B cell (primary cell): ENCODE measurements around the gene IFNAR2. TPM values are rescaled to one million over a fixed set of nuclear protein-coding genes. Genes with fewer than 3 reads are reported as not detected.

ENCODE experiments used
- ATAC-seq: fragments of 200-7000 bp; cut with Tn5 transposase; one replicate; pipeline ENCODE4 v1.10.0; 2021; ENCODE audit warnings: low read depth, mild to moderate bottlenecking, moderate number of reproducible peaks, moderate library complexity
- CTCF ChIA-PET: fragments of 350-600 bp; sonication (Branson Sonifier 250); formaldehyde crosslinking; loops from one replicate; lab custom pipeline; 2021; ENCODE audit warnings: antibody characterized with exemption, inconsistent platforms; lab: Charles Lee
- POLR2A ChIA-PET: fragments of 350-600 bp; sonication (Branson Sonifier 250); formaldehyde crosslinking; loops from one replicate; lab custom pipeline; 2021; ENCODE audit warnings: antibody characterized with exemption; lab: Charles Lee
- DNase-seq: peaks from one replicate; pipeline ENCODE4 v3.0.0; 2013
- H2AFZ ChIP-seq: 2 replicates; pipeline ENCODE4 v1.6.1; 2012; ENCODE audit warnings: mild to moderate bottlenecking, low read depth, low read length; ENCODE audit not compliant: insufficient read depth, poor library complexity, severe bottlenecking
- H3K27ac ChIP-seq, 2 donors: 1 replicate in 1 of 2; 2 replicates in 1 of 2; pipeline ENCODE4 v1.5.1; 2012 to 2013; ENCODE audit warnings: low read length in 2 of 2, mild to moderate bottlenecking in 2 of 2, moderate library complexity in 1 of 2
- H3K27me3 ChIP-seq, 4 experiments: fragments of 200-600 bp in 1 of 4; sonication (generic) in 1 of 4; replicated peaks in 1 of 4; 1 replicate in 2 of 4; 2 replicates in 2 of 4; pipeline versions ENCODE4 v1.6.1 to v1.7.0; 2013 to 2016; ENCODE audit warnings: low read length in 3 of 4, mild to moderate bottlenecking in 2 of 4, mixed read lengths in 1 of 4, moderate library complexity in 1 of 4; ENCODE audit not compliant: insufficient read depth in 4 of 4, control insufficient read depth in 3 of 4; ENCODE audit errors: control extremely low read depth in 1 of 4
- H3K36me3 ChIP-seq, 2 experiments: replicated peaks in 1 of 2; 1 replicate in 1 of 2; 2 replicates in 1 of 2; pipeline versions ENCODE4 v1.6.1 to v1.7.1; 2013; ENCODE audit warnings: low read length in 1 of 2; ENCODE audit not compliant: insufficient read depth in 2 of 2, control insufficient read depth in 1 of 2; ENCODE audit errors: control extremely low read depth in 1 of 2, extremely low read depth in 1 of 2
- H3K4me1 ChIP-seq, 2 donors: fragments of 200-600 bp in 1 of 2; sonication (generic) in 1 of 2; 1 replicate in 1 of 2; 2 replicates in 1 of 2; pipeline versions ENCODE4 v1.5.1 to v1.6.1; 2013 to 2017; ENCODE audit warnings: low read length in 2 of 2; ENCODE audit not compliant: control insufficient read depth in 2 of 2, insufficient read depth in 2 of 2
- H3K4me2 ChIP-seq: replicated peaks from 2 replicates; pipeline ENCODE3; 2012; ENCODE audit warnings: mild to moderate bottlenecking, low read depth, low read length; ENCODE audit not compliant: poor library complexity, severe bottlenecking
- H3K4me3 ChIP-seq, 5 experiments: fragments of 200-600 bp in 1 of 5; sonication (generic) in 1 of 5; 1 replicate in 3 of 5; 2 replicates in 2 of 5; pipeline versions ENCODE4 v1.5.1 to v1.7.0; 2011 to 2016; ENCODE audit warnings: low read length in 4 of 5, mild to moderate bottlenecking in 4 of 5, low read depth in 2 of 5, control low read depth in 1 of 5, moderate library complexity in 1 of 5; ENCODE audit not compliant: insufficient read depth in 1 of 5; ENCODE audit errors: control extremely low read depth in 1 of 5, extremely low read depth in 1 of 5
- H3K79me2 ChIP-seq: fragments of 200-600 bp; sonication (generic); one replicate; pipeline ENCODE4 v1.6.0; 2016; ENCODE audit warnings: low read length; ENCODE audit not compliant: control insufficient read depth, insufficient read depth
- H3K9ac ChIP-seq: fragments of 200-600 bp; sonication (generic); 2 replicates; pipeline ENCODE4 v1.6.1; 2017; ENCODE audit warnings: mild to moderate bottlenecking, low read length, moderate library complexity
- H3K9me3 ChIP-seq, 3 donors: one replicate each; pipeline versions ENCODE4 v1.6.1 to v1.7.1; 2013; ENCODE audit warnings: low read length in 2 of 3; ENCODE audit not compliant: control insufficient read depth in 2 of 3, insufficient read depth in 1 of 3; ENCODE audit errors: control extremely low read depth in 1 of 3
- H4K20me1 ChIP-seq: 2 replicates; pipeline ENCODE4 v1.6.0; 2012; ENCODE audit warnings: mild to moderate bottlenecking, low read length; ENCODE audit not compliant: insufficient read depth, control insufficient read depth, poor library complexity, severe bottlenecking
- H3K27ac Mint-ChIP-seq: one replicate; pipeline ENCODE4 v1.8.0; 2021; ENCODE audit warnings: mixed read lengths
- H3K27me3 Mint-ChIP-seq: one replicate; pipeline ENCODE4 v1.8.0; 2021; ENCODE audit warnings: mixed read lengths
- H3K4me1 Mint-ChIP-seq: one replicate; pipeline ENCODE4 v1.8.0; 2021; ENCODE audit warnings: mixed read lengths
- H3K4me3 Mint-ChIP-seq: one replicate; pipeline ENCODE4 v1.8.0; 2021; ENCODE audit warnings: mixed read lengths
- H3K9me3 Mint-ChIP-seq: one replicate; pipeline ENCODE4 v1.8.0; 2022; ENCODE audit warnings: mixed read lengths; ENCODE audit not compliant: insufficient read depth
- EZH2 ChIP-seq: IDR thresholded peaks from 2 replicates; pipeline ENCODE4 v1.6.1; 2012; ENCODE audit warnings: borderline replicate concordance, low read depth, mild to moderate bottlenecking, moderate library complexity, low read length; ENCODE audit not compliant: insufficient read depth, poor library complexity, severe bottlenecking
- WGBS: methylation state at CpG from one replicate; pipeline ENCODE4 v1.1.5; 2013; ENCODE audit warnings: missing lambda C conversion rate; ENCODE audit not compliant: insufficient coverage; 5-methylcytosine and 5-hydroxymethylcytosine counted together
- intact Hi-C: fragments of 100-400 bp; cut with micrococcal nuclease; formaldehyde crosslinking; loops from one replicate; pipeline ENCODE4 v1.10.0; 2022
- polyA plus RNA-seq: library from polyadenylated mRNA; depleted of rRNA; stranded (reverse); fragments of >200 nt; gene quantifications from 2 replicates; pipeline ENCODE4 v1.2.3, GENCODE V29; 2012
- total RNA-seq, 2 donors: library from RNA; stranded (reverse); fragments of 120-200 nt in 1 of 2; gene quantifications; 1 replicate in 1 of 2; 2 replicates in 1 of 2; pipeline versions ENCODE4 v1.2.3 to v1.2.4, GENCODE V29; 2013 to 2022
- TF ChIP-seq, protein P1 (sequence below): fragments of 200-600 bp; IDR thresholded peaks from one replicate; pipeline ENCODE4 v1.8.0; 2022; ENCODE audit warnings: antibody characterized with exemption, mild to moderate bottlenecking

IFNAR2 gene
- total and polyA plus RNA-seq, 2 donors (not counting 1 experiment from before 2014, with no cell fraction given) = 33.0 to 45.0 TPM

DNA sequence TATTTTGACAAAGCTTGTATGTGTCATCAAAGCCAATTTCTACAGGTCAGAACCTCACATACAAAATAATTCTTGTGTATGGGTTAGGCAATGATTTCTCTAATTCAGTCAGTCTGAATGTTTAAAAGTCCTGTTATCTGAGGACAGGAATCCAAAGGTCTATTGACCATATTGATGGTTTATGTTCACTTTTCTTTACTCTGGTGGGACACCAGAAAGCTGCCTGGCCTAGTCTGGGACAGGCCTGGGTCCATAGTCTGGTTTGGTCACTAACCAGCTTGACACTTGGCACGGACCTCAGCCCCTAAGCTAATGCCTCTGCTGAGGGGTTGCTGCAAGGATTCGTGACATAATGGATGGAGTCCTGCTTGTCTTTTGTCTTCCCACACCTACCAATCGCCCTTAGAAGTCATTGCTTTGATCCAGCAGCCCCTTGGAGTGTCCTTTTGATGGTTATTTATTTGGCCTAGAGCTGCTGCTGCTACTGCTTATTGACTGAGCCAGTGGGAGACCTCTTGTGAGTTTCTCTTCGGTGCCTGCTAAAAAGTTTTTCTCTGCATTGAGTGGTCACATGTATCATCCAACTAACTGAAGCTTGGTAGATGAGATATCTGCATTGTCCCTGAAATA lies 15.7 kb downstream of the IFNAR2 start:
- Histone ChIP-seq H3K9ac (no peak overlapping the region), H3K27ac (no peak overlapping the region), H3K9me3 (no peaks in the 10 kb centered on the region), H2AFZ (no peak overlapping the region), H3K4me3 (no peak overlapping the region), H3K27me3 (no peaks in the 10 kb centered on the region), H3K4me2 (no peak overlapping the region), H3K4me1 (peaks cover 4 to 9% of the 10 kb centered on the region in 2 donors), H3K79me2 (peaks cover 41% of the 10 kb centered on the region), H3K36me3 (peaks cover 8 to 83% of the 10 kb centered on the region in 2 experiments), H4K20me1 (peaks cover 10% of the 10 kb centered on the region)
- ATAC-seq (no peak), DNase-seq (no peak)
- no peaks in the 10 kb centered on the region for H3K27me3 Mint-ChIP-seq
- H3K4me1 Mint-ChIP-seq = peaks cover 23% of the 10 kb centered on the region
- no peak overlapping the region for H3K4me3 Mint-ChIP-seq
- peak overlapping the region; percentile 2 for H3K27ac Mint-ChIP-seq
- CTCF ChIA-PET = interaction anchor here (0.9 to 1.2 kb wide), 3 partner anchors 10 to 116 kb away, joined by 3 to 6 read pairs (median 4); no protein-coding TSS in a partner anchor
- intact Hi-C loops = no loop called here
- WGBS = 100% methylated on average over 3 of the region's 4 CpGs
- TF ChIP-seq EZH2 = no peak
- TF ChIP-seq, protein P1, sequence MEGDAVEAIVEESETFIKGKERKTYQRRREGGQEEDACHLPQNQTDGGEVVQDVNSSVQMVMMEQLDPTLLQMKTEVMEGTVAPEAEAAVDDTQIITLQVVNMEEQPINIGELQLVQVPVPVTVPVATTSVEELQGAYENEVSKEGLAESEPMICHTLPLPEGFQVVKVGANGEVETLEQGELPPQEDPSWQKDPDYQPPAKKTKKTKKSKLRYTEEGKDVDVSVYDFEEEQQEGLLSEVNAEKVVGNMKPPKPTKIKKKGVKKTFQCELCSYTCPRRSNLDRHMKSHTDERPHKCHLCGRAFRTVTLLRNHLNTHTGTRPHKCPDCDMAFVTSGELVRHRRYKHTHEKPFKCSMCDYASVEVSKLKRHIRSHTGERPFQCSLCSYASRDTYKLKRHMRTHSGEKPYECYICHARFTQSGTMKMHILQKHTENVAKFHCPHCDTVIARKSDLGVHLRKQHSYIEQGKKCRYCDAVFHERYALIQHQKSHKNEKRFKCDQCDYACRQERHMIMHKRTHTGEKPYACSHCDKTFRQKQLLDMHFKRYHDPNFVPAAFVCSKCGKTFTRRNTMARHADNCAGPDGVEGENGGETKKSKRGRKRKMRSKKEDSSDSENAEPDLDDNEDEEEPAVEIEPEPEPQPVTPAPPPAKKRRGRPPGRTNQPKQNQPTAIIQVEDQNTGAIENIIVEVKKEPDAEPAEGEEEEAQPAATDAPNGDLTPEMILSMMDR = no peak
- POLR2A ChIA-PET = no interaction called here
- H3K9me3 Mint-ChIP-seq = no peaks in the 10 kb centered on the region

GRCh38 chr21:33246506-33246905 lies 16.8 kb downstream of the IFNAR2 start:
- Histone ChIP-seq H3K79me2 (peaks cover 38% of the 10 kb centered on the region), H3K9me3 (no peaks in the 10 kb centered on the region), H3K9ac (no peak overlapping the region), H3K4me2 (no peak overlapping the region), H3K27ac (no peak overlapping the region), H3K4me1 (peaks cover 4 to 9% of the 10 kb centered on the region in 2 donors), H3K27me3 (no peaks in the 10 kb centered on the region), H2AFZ (no peak overlapping the region), H3K4me3 (no peak overlapping the region), H3K36me3 (peaks cover 14 to 89% of the 10 kb centered on the region in 2 experiments), H4K20me1 (peaks cover 11% of the 10 kb centered on the region)
- H3K4me3 Mint-ChIP-seq = no peak overlapping the region
- intact Hi-C loops = no loop called here
- peaks cover 21% of the 10 kb centered on the region for H3K4me1 Mint-ChIP-seq
- H3K9me3 Mint-ChIP-seq = no peaks in the 10 kb centered on the region
- TF ChIP-seq, protein P1 = no peak
- TF ChIP-seq EZH2 = no peak
- ATAC-seq (no peak), DNase-seq (no peak)
- WGBS = 90% methylated on average over 4 of the region's 5 CpGs
- no peaks in the 10 kb centered on the region for H3K27me3 Mint-ChIP-seq
- CTCF ChIA-PET = no interaction called here
- POLR2A ChIA-PET = no interaction called here
- H3K27ac Mint-ChIP-seq = no peak overlapping the region
